ENCODE measurements around the gene BST1. TPM values are rescaled to one million over a fixed set of nuclear protein-coding genes. Genes with fewer than 3 reads are reported as not detected.
A peak's percentile ranks its signal among the peaks of the same experiment; 100 is the strongest.

Gene BST1
- total RNA-seq, 3 donors from 2014 or later (not counting 1 experiment from before 2014, with no cell fraction given): 1.8 to 6.4 (median 2.2) TPM

DNA sequence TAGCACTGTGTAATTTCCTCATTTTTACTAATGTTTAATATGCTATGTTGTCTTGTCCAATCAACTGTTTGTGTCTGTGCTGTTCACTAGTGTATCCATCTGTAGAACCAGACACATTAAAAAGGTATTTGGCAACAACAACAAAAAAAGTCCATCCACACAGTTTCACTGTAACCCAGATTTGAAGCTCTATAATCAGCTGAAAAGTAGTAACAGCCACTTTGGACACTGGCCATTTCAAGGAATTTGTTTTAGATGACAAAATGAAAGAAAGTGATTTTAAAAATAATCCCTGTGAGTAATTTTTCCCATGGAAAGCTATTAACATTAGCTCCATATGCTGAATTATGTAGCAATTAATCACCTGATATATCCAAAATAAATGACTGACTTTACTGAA is 45.5 kb upstream of the BST1 start:
- Histone ChIP-seq H3K4me1 (ENCODE audit: control insufficient read depth, insufficient read depth, low read length) (peaks cover 20% of the 10 kb centered on the region), H3K9me3 (ENCODE audit: control insufficient read depth, insufficient read depth, low read length) (no peaks in the 10 kb centered on the region), H3K4me3 (ENCODE audit: low read length) (no peak overlapping the region), H3K27me3 (ENCODE audit: control insufficient read depth, insufficient read depth, low read length) (no peaks in the 10 kb centered on the region), H3K36me3 (ENCODE audit: control insufficient read depth, insufficient read depth, low read length) (no peaks in the 10 kb centered on the region), H3K27ac (ENCODE audit: low read length) (no peak overlapping the region)
- ATAC-seq (no peak), DNase-seq (no peak)
- Mint-ChIP-seq H3K27ac (peak overlapping the region in 1 of 2 donors; percentile 94), H3K4me3 (peak overlapping the region; percentile 61), H3K36me3 (no peaks in the 10 kb centered on the region), H3K9me3 (no peaks in the 10 kb centered on the region), H3K27me3 (ENCODE audit: low read depth in 2 of 2) (no peaks in the 10 kb centered on the region), H3K4me1 (peaks cover 23 to 27% of the 10 kb centered on the region in 2 donors)
- intact Hi-C loops (cut with micrococcal nuclease): loop anchor here (10.0 kb wide), 1 partner anchor 183 kb away; no protein-coding TSS in a partner anchor
- no peak for TF ChIP-seq CTCF (IDR thresholded peaks at IDR 0.05)

DNA sequence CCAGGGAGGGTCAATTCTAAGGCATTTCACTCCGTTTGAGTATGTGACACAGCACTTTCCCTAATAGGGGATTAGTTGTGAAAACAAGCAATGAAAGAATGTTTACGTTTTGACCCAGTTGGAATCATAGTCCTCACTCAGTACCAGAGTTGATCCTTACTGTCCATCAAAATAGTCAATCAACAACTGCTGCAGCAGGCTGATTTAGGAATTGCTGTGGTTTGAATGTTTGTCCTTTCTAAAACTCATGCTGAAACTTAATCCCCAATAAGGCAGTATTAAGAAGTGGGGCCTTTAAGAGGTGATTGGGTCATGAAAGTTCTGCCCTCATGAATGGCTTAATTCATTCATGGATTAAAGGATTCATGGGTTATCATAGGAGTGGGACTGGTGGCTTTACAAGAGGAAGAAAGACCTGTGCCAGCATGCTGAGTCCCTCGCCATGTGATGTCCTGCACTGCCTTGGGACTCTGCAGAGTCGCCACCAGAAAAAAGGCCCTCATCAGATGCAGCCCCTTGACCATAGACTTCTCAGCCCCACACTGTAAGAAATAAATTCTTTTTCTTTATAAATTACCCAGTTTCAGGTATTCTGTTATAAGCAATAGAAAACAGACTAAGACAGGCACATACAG is 44.6 kb upstream of the BST1 start:
- H3K4me3 ChIP-seq (ENCODE audit: low read length): no peak overlapping the region
- H3K27me3 Mint-ChIP-seq (ENCODE audit: low read depth in 2 of 2): no peaks in the 10 kb centered on the region
- H3K4me1 ChIP-seq (ENCODE audit: control insufficient read depth, insufficient read depth, low read length): peaks cover 20% of the 10 kb centered on the region
- DNase-seq: no peak
- no peak for TF ChIP-seq CTCF (IDR thresholded peaks at IDR 0.05)
- peaks cover 18 to 23% of the 10 kb centered on the region in 2 donors for H3K4me1 Mint-ChIP-seq
- no peak overlapping the region for H3K4me3 Mint-ChIP-seq
- 93% methylated on average over 3 of the region's 4 CpGs for WGBS (ENCODE audit: insufficient coverage)
- no peak overlapping the region for H3K27ac ChIP-seq (ENCODE audit: low read length)
- ATAC-seq: no peak
- H3K9me3 ChIP-seq (ENCODE audit: control insufficient read depth, insufficient read depth, low read length): no peaks in the 10 kb centered on the region
- no peak overlapping the region for H3K27ac Mint-ChIP-seq
- intact Hi-C loops (cut with micrococcal nuclease): loop anchor here (10.0 kb wide), 1 partner anchor 183 kb away; no protein-coding TSS in a partner anchor
- no peaks in the 10 kb centered on the region for H3K27me3 ChIP-seq (ENCODE audit: control insufficient read depth, insufficient read depth, low read length)
- H3K36me3 Mint-ChIP-seq: no peaks in the 10 kb centered on the region
- H3K9me3 Mint-ChIP-seq: no peaks in the 10 kb centered on the region
- no peaks in the 10 kb centered on the region for H3K36me3 ChIP-seq (ENCODE audit: control insufficient read depth, insufficient read depth, low read length)

- TF ChIP-seq CTCF (IDR thresholded peaks at IDR 0.05): no peak
- intact Hi-C loops (cut with micrococcal nuclease): loop anchor here (10.0 kb wide), 1 partner anchor 184 kb away; no protein-coding TSS in a partner anchor
- WGBS (ENCODE audit: insufficient coverage): 100% methylated on average over 1 of the region's 2 CpGs
- H3K4me1 ChIP-seq (ENCODE audit: control insufficient read depth, insufficient read depth, low read length): peaks cover 18% of the 10 kb centered on the region
- DNase-seq: no peak
- H3K27ac Mint-ChIP-seq: no peak overlapping the region
- peaks cover 13 to 17% of the 10 kb centered on the region in 2 donors for H3K4me1 Mint-ChIP-seq
- H3K27me3 ChIP-seq (ENCODE audit: control insufficient read depth, insufficient read depth, low read length): no peaks in the 10 kb centered on the region
- no peaks in the 10 kb centered on the region for H3K36me3 Mint-ChIP-seq
- no peak for ATAC-seq
- no peak overlapping the region for H3K4me3 Mint-ChIP-seq
- H3K36me3 ChIP-seq (ENCODE audit: control insufficient read depth, insufficient read depth, low read length): no peaks in the 10 kb centered on the region
- no peaks in the 10 kb centered on the region for H3K9me3 ChIP-seq (ENCODE audit: control insufficient read depth, insufficient read depth, low read length)
- H3K9me3 Mint-ChIP-seq: no peaks in the 10 kb centered on the region
- no peak overlapping the region for H3K4me3 ChIP-seq (ENCODE audit: low read length)
- H3K27me3 Mint-ChIP-seq (ENCODE audit: low read depth in 2 of 2): no peaks in the 10 kb centered on the region
- H3K27ac ChIP-seq (ENCODE audit: low read length): no peak overlapping the region
These were observed 44.1 kb upstream of the BST1 start for GRCh38 chr4:15658781-15659180.
